Liver (tissue), 3 donors: Measurements from ENCODE around the gene AHDC1.

Experiments
- ATF3 ChIP-seq: IDR thresholded peaks from 2 replicates; pipeline ENCODE4 v1.6.1; 2016; ENCODE audit warnings: antibody characterized with exemption
- CTCF ChIP-seq: fragments of 150-350 bp; IDR thresholded peaks from 2 replicates; pipeline ENCODE4 v1.5.1; 2017; ENCODE audit warnings: improper control_type of control experiment, low read depth, low read length; ENCODE audit not compliant: missing input control
- EGR1 ChIP-seq, 2 donors: IDR thresholded peaks; 2 replicates each; pipeline ENCODE4 v1.6.1; 2016 to 2018; ENCODE audit warnings: antibody characterized with exemption in 2 of 2, low read depth in 2 of 2
- GABPA ChIP-seq, 2 donors: IDR thresholded peaks in 1 of 2; conservative IDR thresholded peaks in 1 of 2; 2 replicates each; pipeline ENCODE4 v1.6.1; 2016; ENCODE audit warnings: antibody characterized with exemption in 2 of 2, mild to moderate bottlenecking in 1 of 2, moderate library complexity in 1 of 2
- JUND ChIP-seq, 2 donors: IDR thresholded peaks; 2 replicates each; pipeline ENCODE4 v1.6.1; 2016; ENCODE audit warnings: antibody characterized with exemption in 2 of 2
- MAX ChIP-seq: IDR thresholded peaks from 2 replicates; pipeline ENCODE4 v1.6.1; 2016; ENCODE audit warnings: antibody characterized with exemption
- RAD21 ChIP-seq, 2 donors: IDR thresholded peaks; 2 replicates each; pipeline ENCODE4 v1.6.1; 2016; ENCODE audit warnings: antibody characterized with exemption in 2 of 2, mild to moderate bottlenecking in 2 of 2
- REST ChIP-seq: IDR thresholded peaks from 2 replicates; pipeline ENCODE4 v1.6.1; 2016; ENCODE audit warnings: antibody characterized with exemption, mild to moderate bottlenecking
- RXRA ChIP-seq, 2 donors: IDR thresholded peaks; 2 replicates each; pipeline ENCODE4 v1.6.1; 2017 to 2018; ENCODE audit warnings: antibody characterized with exemption in 2 of 2, mild to moderate bottlenecking in 1 of 2
- SP1 ChIP-seq: IDR thresholded peaks from 2 replicates; pipeline ENCODE4 v1.6.1; 2018; ENCODE audit warnings: antibody characterized with exemption, mild to moderate bottlenecking
- TAF1 ChIP-seq: conservative IDR thresholded peaks from 2 replicates; pipeline ENCODE4 v1.6.1; 2016; ENCODE audit warnings: antibody characterized with exemption, mild to moderate bottlenecking
- YY1 ChIP-seq: IDR thresholded peaks from 2 replicates; pipeline ENCODE4 v1.6.1; 2016; ENCODE audit warnings: antibody characterized with exemption, mild to moderate bottlenecking
- ZBTB33 ChIP-seq: IDR thresholded peaks from 2 replicates; pipeline ENCODE4 v1.6.1; 2016; ENCODE audit warnings: antibody characterized with exemption
- donor health status: healthy.
- donor health status: healthy.

- TF ChIP-seq EGR1 (IDR thresholded peaks at IDR 0.05; ENCODE audit: low read depth in 2 of 2) = no peak
- TF ChIP-seq MAX = no peak
- no peak for TF ChIP-seq CTCF
- no peak for TF ChIP-seq RXRA (IDR thresholded peaks at IDR 0.05)
- no peak for TF ChIP-seq TAF1
- TF ChIP-seq SP1 = no peak
- TF ChIP-seq GABPA (IDR thresholded peaks at IDR 0.05 in 1 of 2, conservative IDR thresholded peaks at IDR 0.05 in 1 of 2) = no peak
- no peak for TF ChIP-seq ATF3
- TF ChIP-seq RAD21 (IDR thresholded peaks at IDR 0.05) = no peak
- TF ChIP-seq REST = no peak
- TF ChIP-seq YY1 = no peak
- TF ChIP-seq JUND (IDR thresholded peaks at IDR 0.05) = no peak
- no peak for TF ChIP-seq ZBTB33
Measured at GRCh38 chr1:27550510-27551169, 53.3 kb downstream of the AHDC1 start.
